Putamen (tissue), 1 donor: ENCODE measurements around the gene PRPF6.

Source experiments
- DNase-seq: peaks from one replicate; pipeline ENCODE4 v3.0.0-alpha.2; 2016; ENCODE audit warnings: low spot score

Gene PRPF6

GRCh38 chr20:63980806-63981728, at the start of gene PRPF6:
Gene PRPF6, plus strand, starts transcription at chr20:63981132. Its CDS starts 114 bp downstream, at chr20:63981246.
- DNase-seq: peak; percentile 95

GRCh38 chr20:63931735-63932134, 49.2 kb upstream of the PRPF6 start:
- no peak for DNase-seq

GRCh38 chr20:63932606-63933160, 48.2 kb upstream of the PRPF6 start:
- no peak for DNase-seq

- no peak for DNase-seq
Measured at GRCh38 chr20:63933646-63934045, 47.3 kb upstream of the PRPF6 start.

- DNase-seq: no peak
Measured at GRCh38 chr20:63934271-63935068, 46.5 kb upstream of the PRPF6 start.

- no peak for DNase-seq
Measured at GRCh38 chr20:63935447-63935846, 45.5 kb upstream of the PRPF6 start.

GRCh38 chr20:63937596-63937995, 43.3 kb upstream of the PRPF6 start:
- DNase-seq: no peak

- no peak for DNase-seq
Measured at GRCh38 chr20:63939061-63939935, 41.6 kb upstream of the PRPF6 start.

GRCh38 chr20:63940071-63940471, 40.9 kb upstream of the PRPF6 start:
- no peak for DNase-seq

GRCh38 chr20:63940472-63941266, 40.3 kb upstream of the PRPF6 start:
- no peak for DNase-seq

- DNase-seq: no peak
Measured at GRCh38 chr20:63941282-63942081, 39.5 kb upstream of the PRPF6 start.

- DNase-seq: no peak
Measured at GRCh38 chr20:63942250-63942951, 38.5 kb upstream of the PRPF6 start.

- no peak for DNase-seq
Measured at GRCh38 chr20:63942969-63943807, 37.7 kb upstream of the PRPF6 start.

- DNase-seq: no peak
Measured at GRCh38 chr20:63943808-63944077, 37.2 kb upstream of the PRPF6 start.

GRCh38 chr20:63944078-63944941, 36.6 kb upstream of the PRPF6 start:
- DNase-seq: no peak

- DNase-seq: no peak
Measured at GRCh38 chr20:63945031-63945658, 35.8 kb upstream of the PRPF6 start.
